WI38 (cell line): ENCODE data around the gene MRFAP1L1.

Source experiments
- H3K4me3 ChIP-seq: 2 replicates; pipeline ENCODE4 v1.5.1; 2011; ENCODE audit warnings: low read depth, mild to moderate bottlenecking, control low read depth, low read length
- TF ChIP-seq, protein P1 (sequence below): IDR thresholded peaks from 2 replicates; pipeline ENCODE4 v1.5.1; 2012; ENCODE audit warnings: low read depth, mild to moderate bottlenecking, control low read depth, low read length

MRFAP1L1 gene

DNA sequence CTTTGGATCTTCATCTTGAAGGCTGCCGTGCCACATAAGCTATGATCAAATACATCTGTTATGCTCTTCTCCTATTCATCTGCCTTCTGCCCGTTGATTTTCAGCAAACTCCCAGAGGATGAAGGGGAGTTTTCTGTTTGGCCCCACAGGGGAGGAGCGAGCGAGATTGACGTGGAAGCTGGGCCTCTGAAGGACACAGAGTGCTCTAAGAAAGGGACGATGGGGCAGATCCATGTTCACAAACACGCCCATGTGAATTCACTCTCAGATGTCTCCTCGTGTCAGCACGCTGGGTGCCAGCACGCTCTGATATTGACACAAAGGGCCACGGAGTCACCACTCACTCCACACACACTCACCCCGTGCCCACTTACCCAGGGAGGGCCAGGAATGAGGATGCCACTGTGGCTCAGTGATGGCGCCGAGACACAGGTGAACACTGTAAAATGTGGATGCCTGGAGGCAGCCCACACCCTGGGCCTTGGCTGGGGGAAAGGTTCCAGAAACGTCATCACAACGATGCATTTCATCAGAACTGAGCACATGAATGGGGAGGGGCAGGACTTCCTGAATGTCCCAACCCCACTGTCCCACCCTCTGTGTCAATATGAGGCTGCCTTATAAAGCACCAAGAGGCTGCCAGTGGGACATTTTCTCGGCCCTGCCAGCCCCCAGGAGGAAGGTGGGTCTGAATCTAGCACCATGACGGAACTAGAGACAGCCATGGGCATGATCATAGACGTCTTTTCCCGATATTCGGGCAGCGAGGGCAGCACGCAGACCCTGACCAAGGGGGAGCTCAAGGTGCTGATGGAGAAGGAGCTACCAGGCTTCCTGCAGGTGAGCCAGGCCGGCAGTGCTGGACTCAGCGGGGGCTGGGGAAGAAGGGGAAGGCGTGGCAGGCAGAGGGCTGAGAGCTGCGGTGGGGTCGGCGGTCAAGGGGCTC is 16.2 kb downstream of the MRFAP1L1 start, which contains the start of gene S100P:
TSS of gene S100P (plus strand) at position 648 of the 946 bp plus-strand sequence. CDS start at position 703, 55 bp downstream.
- TF ChIP-seq, protein P1, sequence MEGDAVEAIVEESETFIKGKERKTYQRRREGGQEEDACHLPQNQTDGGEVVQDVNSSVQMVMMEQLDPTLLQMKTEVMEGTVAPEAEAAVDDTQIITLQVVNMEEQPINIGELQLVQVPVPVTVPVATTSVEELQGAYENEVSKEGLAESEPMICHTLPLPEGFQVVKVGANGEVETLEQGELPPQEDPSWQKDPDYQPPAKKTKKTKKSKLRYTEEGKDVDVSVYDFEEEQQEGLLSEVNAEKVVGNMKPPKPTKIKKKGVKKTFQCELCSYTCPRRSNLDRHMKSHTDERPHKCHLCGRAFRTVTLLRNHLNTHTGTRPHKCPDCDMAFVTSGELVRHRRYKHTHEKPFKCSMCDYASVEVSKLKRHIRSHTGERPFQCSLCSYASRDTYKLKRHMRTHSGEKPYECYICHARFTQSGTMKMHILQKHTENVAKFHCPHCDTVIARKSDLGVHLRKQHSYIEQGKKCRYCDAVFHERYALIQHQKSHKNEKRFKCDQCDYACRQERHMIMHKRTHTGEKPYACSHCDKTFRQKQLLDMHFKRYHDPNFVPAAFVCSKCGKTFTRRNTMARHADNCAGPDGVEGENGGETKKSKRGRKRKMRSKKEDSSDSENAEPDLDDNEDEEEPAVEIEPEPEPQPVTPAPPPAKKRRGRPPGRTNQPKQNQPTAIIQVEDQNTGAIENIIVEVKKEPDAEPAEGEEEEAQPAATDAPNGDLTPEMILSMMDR = no peak
- H3K4me3 ChIP-seq = no peak within 1 kb of the TSS

GRCh38 chr4:6692806-6693205 is 16.9 kb downstream of the MRFAP1L1 start:
- TF ChIP-seq, protein P1 = no peak
- H3K4me3 ChIP-seq = no peak overlapping the region

DNA sequence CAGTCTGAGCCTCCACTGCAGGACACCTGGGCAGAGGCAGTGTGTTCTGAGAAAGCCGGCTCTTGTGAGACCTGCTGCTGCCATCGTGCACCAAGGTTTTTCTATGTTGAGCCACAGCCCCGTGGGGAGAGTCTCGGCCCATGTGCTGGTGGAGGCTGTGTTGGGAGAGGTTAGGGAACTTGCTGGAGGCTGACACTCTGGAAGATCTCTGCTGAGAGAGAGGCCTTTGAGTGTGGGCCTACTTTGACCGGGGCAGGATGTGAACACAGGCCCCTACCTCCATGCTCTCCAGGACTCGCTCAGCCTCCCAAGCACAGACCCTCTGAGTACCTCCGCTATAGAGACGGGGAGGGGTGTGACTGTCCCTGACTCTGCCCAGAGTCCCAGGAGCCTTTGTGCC is 17.3 kb downstream of the MRFAP1L1 start:
- H3K4me3 ChIP-seq = no peak overlapping the region
- TF ChIP-seq, protein P1 = no peak

GRCh38 chr4:6689506-6689960 is 20.1 kb downstream of the MRFAP1L1 start:
- H3K4me3 ChIP-seq = no peak overlapping the region
- TF ChIP-seq, protein P1 = no peak

- TF ChIP-seq, protein P1 = no peak
- no peak overlapping the region for H3K4me3 ChIP-seq
Measured at GRCh38 chr4:6688879-6689505, 20.7 kb downstream of the MRFAP1L1 start.

DNA sequence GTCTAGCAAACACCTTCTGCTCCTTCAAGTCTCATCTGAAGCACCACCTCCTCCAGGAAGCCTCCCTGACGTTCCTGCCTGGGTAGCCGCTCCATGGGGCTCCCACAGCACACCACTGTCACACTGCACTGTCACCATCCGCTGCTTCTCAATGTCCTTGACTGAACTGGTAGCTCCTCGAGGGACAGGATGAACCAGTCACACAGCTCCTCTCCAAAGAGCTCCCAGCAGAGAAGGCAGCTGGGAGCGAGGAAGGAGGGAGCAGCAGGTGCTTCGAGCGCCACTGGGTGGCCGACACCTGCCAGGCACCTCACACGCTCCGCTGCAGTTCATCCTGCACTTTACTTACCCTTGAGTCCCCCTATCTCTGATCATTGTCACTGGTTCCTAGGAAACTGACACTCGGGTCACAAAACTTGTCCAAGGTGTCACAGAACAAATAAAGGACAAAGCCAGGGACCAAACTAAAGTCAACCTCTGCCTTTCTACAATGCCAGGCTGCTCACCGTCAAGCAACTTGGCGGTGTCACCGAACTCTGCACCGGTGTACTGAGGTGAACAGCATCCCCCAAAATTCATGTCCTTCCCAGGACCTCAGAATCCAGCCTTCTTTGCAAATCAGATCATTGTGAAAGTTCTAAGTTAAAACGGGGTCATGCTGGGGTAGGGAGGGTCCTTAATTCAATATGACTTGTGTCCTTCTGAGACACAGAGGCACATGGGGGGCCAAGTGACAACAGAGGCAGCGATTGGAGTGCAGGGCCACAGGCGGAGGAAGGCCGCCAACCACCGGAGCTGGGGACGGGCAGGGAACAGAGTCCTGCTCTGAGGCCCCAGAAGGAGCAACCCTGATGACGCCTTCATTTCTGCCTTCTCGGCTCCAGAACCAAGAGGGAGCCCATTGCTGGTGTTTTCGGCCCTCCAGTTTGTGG is 21.5 kb downstream of the MRFAP1L1 start:
- TF ChIP-seq, protein P1 = no peak
- no peak overlapping the region for H3K4me3 ChIP-seq
